Cardiac muscle cell (in vitro differentiated cells and primary cell): ENCODE data around the gene KCNT1. TPM values are rescaled to one million over a fixed set of nuclear protein-coding genes. Genes with fewer than 3 reads are reported as not detected.

Source experiments
- DNase-seq, 2 donors: peaks; one replicate each; pipeline versions ENCODE4 v3.0.0 to v3.0.0-alpha.2; 2010 to 2017; ENCODE audit warnings: low read depth in 1 of 2, low spot score in 1 of 2
- H3K27ac ChIP-seq: fragments of 200-600 bp; sonication (generic); 2 replicates; pipeline ENCODE4 v1.5.1; 2016
- H3K27me3 ChIP-seq: fragments of 200-600 bp; sonication (generic); 2 replicates; pipeline ENCODE4 v1.6.0; 2016; ENCODE audit warnings: control low read depth
- H3K36me3 ChIP-seq: fragments of 200-600 bp; sonication (generic); 2 replicates; pipeline ENCODE4 v1.5.1; 2016; ENCODE audit warnings: control low read depth
- H3K4me1 ChIP-seq: fragments of 200-600 bp; sonication (generic); 2 replicates; pipeline ENCODE4 v1.8.1; 2017; ENCODE audit warnings: low read depth, mild to moderate bottlenecking, mixed run types
- H3K4me3 ChIP-seq: fragments of 200-600 bp; sonication (generic); 2 replicates; pipeline ENCODE4 v1.5.1; 2016; ENCODE audit warnings: mild to moderate bottlenecking
- H3K9me3 ChIP-seq: fragments of 200-600 bp; sonication (generic); 2 replicates; pipeline ENCODE4 v1.5.1; 2017; ENCODE audit warnings: low read depth, mild to moderate bottlenecking, control low read depth
- CTCF ChIP-seq: IDR thresholded peaks from 2 replicates; pipeline ENCODE4 v1.5.1; 2012; ENCODE audit warnings: low read depth, mild to moderate bottlenecking, low read length
- polyA plus RNA-seq: library from polyadenylated mRNA; unstranded; fragments of >200 nt; fragmentation: Nextera tagmentation; extraction: Ambion mirVana; gene quantifications from 2 replicates; pipeline ENCODE4 v1.2.1, GENCODE V29; 2016
- total RNA-seq: library from RNA; depleted of rRNA; stranded (reverse); fragments of >200 nt; gene quantifications from 2 replicates; pipeline ENCODE4 v1.2.3, GENCODE V29; 2016

The KCNT1 gene
- total and polyA plus RNA-seq, 2 experiments from 2014 or later, result 0.12 to 0.20 TPM

GRCh38 chr9:135818718-135819475 lies 116.9 kb downstream of the KCNT1 start:
- no peak for TF ChIP-seq CTCF
- H3K27ac ChIP-seq, result no peak overlapping the region
- no peaks in the 10 kb centered on the region for H3K27me3 ChIP-seq
- peaks cover 75% of the 10 kb centered on the region for H3K36me3 ChIP-seq
- H3K4me3 ChIP-seq, result no peak overlapping the region
- no peaks in the 10 kb centered on the region for H3K9me3 ChIP-seq
- no peaks in the 10 kb centered on the region for H3K4me1 ChIP-seq
- no peak for DNase-seq

GRCh38 chr9:135819905-135820304 lies 117.9 kb downstream of the KCNT1 start:
- no peaks in the 10 kb centered on the region for H3K9me3 ChIP-seq
- H3K36me3 ChIP-seq, result peaks cover 72% of the 10 kb centered on the region
- no peaks in the 10 kb centered on the region for H3K27me3 ChIP-seq
- no peaks in the 10 kb centered on the region for H3K4me1 ChIP-seq
- DNase-seq, result no peak
- no peak overlapping the region for H3K27ac ChIP-seq
- TF ChIP-seq CTCF, result no peak
- H3K4me3 ChIP-seq, result no peak overlapping the region

DNA sequence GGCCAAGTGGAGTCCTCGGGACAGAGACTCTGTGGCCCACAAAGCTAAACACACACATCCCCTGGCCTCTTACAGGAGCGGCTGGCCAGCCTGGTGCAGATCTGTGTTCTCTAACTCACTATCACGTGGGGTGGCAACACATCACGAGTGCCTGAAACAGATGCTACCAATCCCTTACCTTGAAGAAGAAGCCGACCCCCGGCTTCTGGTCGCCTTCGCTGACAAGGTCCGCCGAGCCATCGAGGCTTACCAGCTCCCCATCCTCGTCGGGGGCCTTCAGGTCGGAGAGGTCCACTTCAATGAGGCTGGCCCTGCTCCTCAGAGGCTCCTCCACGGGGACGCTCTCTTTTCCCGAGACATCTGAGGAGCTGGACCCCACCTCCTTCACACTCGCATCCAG lies 118.7 kb downstream of the KCNT1 start:
- Histone ChIP-seq H3K27ac (no peak overlapping the region), H3K36me3 (peaks cover 66% of the 10 kb centered on the region), H3K9me3 (no peaks in the 10 kb centered on the region), H3K27me3 (no peaks in the 10 kb centered on the region), H3K4me1 (no peaks in the 10 kb centered on the region), H3K4me3 (no peak overlapping the region)
- no peak for DNase-seq
- no peak for TF ChIP-seq CTCF

DNA sequence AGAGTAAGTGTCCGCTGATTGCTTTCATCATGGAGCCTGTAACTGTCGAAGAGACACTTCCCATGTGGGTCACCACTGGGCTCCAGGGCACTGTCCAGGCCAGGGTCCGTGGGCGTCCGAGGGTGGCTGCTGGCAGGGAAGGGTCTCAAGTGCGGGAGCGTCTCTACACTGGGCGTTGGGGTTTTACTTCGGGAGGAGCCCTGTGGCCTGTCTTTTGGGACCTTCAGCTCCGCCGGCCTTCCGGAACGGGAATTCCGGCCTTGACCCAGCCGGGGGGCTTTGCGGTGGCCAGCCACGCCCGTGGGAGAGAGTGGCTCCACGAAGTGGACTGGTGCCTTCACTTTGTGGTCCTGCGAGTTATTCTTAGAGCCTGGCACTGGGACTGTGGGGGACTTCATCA lies 119.1 kb downstream of the KCNT1 start:
- Histone ChIP-seq H3K27me3 (no peaks in the 10 kb centered on the region), H3K9me3 (no peaks in the 10 kb centered on the region), H3K4me3 (no peak overlapping the region), H3K36me3 (peaks cover 62% of the 10 kb centered on the region), H3K4me1 (no peaks in the 10 kb centered on the region), H3K27ac (no peak overlapping the region)
- no peak for DNase-seq
- TF ChIP-seq CTCF, result no peak

GRCh38 chr9:135821733-135822373 lies 119.9 kb downstream of the KCNT1 start:
- TF ChIP-seq CTCF, result no peak
- peaks cover 59% of the 10 kb centered on the region for H3K36me3 ChIP-seq
- no peaks in the 10 kb centered on the region for H3K9me3 ChIP-seq

More at GRCh38 chr9:135821733-135822373, 119.9 kb downstream of the KCNT1 start:
- Histone ChIP-seq H3K4me3 (no peak overlapping the region), H3K27ac (no peak overlapping the region), H3K4me1 (no peaks in the 10 kb centered on the region), H3K27me3 (no peaks in the 10 kb centered on the region)
- DNase-seq, result no peak
